COR-L47 (cell line): ENCODE measurements around the gene GUCY1A1.
A peak's percentile ranks its signal among the peaks of the same experiment; 100 is the strongest.

Experiments used
- DNase-seq: peaks from one replicate; lab custom pipeline; 2025; lab: John Stamatoyannopoulos, UW

The GUCY1A1 gene

DNA sequence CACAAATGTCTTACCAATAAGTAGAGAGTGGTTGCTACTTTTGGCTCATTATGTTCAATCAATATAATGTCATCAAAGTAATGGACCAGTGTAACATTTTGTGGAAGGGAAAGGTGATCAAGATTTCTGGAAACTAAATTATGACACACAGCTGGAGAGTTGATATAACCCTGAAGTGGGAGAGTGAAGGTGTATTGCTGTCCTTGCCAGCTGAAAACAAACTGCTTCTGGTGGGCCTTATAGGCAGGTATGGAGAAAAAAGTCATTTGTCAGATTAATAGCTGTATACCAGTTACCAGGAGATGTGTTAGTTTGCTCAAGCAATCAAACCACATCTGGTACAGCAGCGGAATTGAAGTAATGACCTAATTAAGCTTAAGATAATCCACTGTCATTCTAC, 74.9 kb downstream of the GUCY1A1 start:
- DNase-seq: no peak

DNA sequence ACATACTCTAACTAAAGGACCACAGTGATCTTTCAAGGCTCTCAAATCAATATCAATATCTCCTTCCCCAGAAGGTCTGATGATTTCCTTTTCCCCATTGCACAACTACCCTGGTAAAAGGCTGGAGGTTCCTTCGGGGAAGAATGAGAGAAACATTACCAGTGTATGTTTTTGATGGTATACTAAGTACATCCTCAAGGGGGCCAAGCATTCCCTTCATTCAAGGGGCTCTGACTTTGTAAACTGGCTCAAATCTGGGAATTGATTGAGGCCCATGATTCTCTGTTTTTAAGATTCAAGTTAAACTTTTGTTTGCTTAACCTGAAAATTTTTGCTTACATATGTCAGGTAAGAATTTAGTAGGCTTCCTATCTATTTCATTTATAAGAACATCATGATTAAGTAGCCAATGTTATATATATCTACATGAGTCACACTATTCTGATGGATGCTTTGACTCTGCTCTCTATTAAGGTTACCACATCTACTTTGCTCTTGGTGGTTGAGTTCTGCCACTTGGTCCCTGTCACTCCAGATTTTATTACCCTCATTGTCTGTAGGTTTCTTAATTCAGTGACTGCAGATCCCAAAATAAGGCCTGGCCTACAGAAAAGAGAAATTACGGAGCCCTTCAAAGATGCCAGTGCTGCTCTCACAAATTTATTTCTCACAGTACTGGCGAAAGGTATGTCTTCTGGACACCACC, 75.8 kb downstream of the GUCY1A1 start:
- no peak for DNase-seq

DNA sequence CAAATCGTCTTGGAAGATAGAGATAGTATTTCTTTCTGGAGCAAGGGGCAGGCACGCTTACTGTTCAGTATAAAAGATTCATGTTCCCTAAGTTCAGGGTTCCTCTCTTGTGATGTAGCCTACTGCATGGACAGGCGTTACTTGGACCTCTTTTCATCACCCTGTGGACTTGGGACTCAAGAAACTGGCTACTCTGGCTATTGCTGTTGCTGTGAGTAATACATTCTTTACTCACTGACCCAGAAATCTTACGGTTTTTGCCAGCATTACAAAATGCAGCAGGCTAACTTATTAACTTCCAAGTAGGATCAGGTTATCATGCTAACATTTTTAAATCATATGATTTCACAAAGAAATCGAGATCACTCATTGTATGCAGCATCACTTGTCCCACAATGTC, 79.3 kb downstream of the GUCY1A1 start:
- no peak for DNase-seq

DNA sequence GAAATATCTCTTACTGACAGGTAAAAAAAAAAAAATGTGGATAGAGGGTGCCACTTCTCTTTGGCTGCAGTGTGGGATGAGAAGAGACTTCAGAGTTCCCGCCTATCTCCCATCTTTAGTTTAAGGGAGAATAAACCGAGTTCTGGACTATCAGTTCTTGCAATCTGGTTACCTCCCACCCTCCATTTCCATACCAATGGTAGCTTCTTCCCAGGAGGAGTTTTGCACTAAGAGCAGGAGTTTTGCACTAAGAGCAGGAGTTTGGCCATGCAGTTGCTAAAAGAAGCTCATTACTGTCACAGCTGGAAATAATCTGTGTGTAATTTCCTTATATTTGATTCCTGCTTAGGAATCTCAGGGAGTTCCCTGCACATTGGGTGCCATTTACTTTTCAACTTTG, 81.4 kb downstream of the GUCY1A1 start:
- DNase-seq: no peak

DNA sequence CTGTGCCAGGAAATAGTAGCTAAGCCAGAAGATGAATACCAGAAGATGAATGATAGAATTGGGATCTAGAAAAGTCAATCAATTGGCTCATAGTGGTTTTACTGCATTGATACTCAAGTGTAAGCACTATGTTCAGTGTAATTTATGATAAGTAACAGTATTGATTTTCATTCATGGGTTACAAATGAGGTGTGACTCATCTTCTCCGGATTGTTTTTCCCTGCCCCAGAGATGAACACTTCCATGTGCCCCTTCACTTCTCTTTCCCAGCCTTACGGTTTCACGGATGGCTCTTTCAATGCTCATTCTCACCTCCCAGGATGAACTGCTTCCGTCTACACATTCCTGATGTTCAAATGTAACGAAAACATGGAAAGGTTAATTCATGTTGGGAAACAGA, 82.4 kb downstream of the GUCY1A1 start:
- DNase-seq: no peak

DNA sequence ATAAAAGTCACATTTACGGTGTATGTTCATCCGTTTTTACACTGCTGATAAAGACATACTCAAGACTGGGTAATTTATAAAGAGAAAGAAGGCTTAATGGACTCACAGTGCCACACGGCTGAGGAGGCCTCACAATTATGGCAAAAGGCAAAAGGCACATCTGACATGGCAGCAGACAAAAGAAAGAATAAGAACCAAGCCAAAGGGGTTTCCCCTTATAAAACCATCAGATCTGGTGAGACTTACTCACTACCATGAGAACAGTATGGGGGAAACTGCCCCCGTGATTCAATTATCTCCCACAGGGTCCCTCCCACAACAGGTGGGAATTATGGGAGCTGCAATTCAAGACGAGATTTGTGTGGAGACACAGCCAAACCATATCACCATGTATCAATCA, 84.9 kb downstream of the GUCY1A1 start:
- no peak for DNase-seq

DNA sequence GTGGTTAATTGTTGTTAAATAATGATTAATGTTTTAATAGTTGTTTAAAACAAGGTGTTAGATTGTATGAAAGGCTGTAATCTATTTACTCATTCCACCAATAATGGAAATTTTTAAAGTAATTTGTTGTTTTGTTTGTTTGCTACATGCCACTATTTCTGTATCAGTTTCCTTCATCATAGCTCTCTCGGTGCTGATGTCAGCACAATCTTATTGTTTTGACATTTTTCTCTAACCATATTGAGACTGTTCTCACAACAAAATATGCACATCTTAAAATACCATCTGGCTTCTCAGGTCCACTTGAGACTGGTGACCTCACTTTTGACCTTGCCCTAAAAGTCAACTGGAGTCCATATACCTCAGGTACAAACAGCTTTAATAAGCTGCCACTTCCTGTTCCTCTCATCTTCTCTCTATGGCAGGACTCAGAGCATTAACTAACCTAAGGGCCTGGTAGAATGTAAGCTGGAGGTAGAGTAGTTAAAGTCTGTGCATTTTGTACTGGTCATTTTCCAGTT, 91.2 kb downstream of the GUCY1A1 start:
- DNase-seq: no peak

DNA sequence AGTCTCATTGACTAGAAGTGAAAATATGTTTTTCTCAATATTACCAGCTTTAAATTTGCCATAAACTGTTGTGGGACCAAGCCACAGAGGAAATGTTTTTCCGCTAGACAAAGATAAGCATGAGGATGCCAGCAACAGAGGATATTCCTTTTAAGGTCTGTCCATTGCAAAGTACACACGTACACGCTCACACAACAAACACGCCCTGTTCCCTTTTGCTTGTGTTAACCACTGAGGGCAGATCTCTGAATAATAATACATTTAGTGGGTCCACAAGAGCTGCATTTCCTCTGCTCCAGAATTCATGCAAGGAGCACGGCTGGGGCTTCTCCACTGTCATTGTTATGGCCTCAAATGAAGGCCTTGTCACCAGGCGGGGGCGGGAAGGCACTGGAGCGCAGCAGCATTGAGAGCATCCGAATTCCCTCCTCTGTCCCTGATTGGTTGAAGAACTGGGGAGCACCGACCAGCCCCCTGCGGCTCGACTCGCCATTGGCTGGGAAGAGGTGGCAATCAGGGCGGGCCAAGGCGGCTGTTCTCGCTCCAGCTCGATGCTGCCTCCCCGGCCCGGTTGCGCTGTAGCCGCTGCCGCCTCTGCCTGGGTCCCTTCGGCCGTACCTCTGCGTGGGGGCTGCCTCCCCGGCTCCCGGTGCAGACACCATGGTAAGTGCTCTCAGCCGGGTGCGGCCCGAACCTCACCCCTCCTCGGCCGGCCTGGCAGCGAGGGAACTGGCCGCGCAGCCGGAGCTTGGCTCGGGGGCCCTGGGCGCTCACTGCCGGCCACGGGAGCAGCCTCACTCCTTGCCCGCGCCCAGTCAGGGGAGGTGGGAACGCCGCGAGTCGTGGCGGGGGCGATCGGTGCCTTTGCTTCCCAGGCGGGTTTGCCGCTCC, 92.1 kb downstream of the GUCY1A1 start, which contains the start of gene GUCY1B1:
GUCY1B1 (plus strand) TSS at position 541 of the 891 bp plus-strand sequence; CDS start at position 661, 120 bp downstream.
- DNase-seq: peak; percentile 77

DNA sequence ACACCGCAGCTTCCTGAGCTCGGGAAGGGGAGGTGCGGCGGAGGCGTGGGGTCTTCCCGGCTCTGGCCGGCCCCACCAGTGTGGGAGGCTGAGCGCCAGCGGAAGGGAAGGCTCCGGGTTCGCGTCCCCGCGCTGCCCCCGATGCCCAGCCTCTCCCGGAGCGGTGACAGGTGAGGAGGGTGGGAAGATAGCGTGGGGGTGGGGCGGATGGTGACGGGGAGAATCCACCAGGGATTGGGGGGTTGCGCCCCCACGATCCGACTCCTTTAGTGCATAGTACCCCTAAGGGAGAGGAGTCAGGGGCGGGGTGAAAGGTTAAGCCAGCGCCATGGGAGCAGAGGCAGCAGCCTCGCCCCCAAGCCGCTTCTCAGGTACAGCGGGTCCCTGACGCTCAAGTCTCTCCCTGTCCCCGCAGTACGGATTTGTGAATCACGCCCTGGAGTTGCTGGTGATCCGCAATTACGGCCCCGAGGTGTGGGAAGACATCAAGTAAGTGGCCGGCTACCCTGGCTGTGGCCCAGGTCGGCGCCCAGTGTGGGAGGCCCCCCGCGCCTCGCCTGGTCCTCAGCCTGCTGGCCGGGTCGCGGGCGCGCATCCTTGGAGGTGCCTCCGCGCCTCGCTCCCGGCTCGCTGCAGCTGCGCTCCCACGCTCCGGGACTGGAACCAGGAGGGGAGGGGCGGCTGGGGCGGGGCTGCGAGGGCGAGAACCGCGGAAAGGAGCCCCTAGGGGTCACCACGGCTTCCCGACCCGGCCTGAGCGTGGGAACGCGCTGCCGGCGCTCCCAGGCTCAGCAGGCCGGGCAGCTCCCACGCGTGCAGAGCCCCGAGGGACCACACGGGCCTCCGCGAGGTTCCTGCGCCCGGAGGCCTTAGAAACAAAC, 93.0 kb downstream of the GUCY1A1 start:
- DNase-seq: peak; percentile 39

DNA sequence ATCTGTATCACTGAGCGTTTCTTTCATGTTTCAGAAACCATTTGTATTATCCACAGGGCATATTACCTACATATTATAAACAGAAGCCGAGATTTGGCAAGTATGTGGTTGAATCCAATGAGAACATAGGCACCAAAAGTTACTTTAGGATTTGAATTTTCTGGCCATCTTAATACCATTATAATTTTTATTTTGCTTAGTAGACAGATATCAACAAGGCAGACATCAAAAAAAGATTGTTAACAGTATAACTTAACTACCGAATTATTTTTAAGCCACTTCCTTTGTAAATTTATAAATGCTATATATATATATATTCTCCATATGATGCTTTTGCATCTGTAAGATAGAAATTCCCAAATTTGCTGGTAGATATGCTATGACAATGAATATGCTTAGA, 94.4 kb downstream of the GUCY1A1 start:
- no peak for DNase-seq

DNA sequence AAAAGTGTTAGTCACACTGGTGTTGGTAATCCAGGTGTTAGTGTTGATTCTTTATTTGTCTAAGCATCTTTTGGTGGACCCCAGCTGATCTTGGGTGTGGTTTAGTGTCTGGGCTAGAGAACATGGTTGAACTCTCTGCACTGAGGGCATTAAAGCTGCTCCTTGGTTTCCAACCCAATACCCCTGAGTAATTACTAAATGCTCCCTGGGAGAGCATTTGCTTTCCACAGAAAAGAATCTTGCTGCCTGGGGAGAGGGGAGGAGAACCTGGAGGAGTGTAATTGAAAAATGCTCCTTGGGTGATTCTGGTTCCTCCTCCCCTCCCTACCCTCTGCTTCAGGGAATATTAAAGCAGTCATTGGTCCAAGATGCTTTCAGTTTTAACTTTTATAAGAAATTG, 95.3 kb downstream of the GUCY1A1 start:
- no peak for DNase-seq

DNA sequence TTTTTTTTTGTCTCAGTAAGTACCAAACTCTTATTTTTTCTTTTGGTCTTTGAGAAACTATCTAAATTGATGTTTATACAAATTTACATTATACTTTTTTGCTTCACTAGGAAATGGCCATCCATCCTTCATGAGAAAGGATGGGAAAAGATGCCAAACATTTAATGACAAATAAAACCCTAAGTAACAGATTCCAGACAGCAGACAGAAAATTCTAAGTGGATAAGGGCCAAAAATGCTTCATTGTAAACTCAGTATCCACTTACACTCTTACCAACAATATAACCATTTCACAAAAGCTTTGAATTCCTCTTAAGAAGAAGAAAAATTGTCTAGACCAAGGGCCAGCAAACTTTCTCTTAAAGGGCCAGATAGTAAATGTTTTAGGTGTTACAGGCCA, 95.7 kb downstream of the GUCY1A1 start:
- no peak for DNase-seq

DNA sequence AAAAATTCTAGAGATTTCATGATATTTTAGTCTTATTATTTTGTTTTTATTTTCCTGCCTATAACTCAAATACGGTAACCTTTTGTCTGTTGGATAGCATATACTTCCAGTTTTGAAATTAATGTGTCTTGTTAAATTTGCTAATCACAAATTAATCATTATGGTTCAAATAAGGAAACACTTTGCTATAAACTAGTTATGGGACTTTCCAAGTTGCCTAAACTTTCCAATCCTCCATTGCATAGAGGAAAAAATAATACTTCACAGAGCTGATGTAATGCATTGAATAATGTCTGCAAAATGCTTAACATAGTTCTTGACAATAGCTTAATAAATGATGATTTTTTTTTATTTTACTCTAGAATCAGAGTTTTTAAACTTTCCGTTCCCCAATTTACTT, 96.9 kb downstream of the GUCY1A1 start:
- DNase-seq: no peak

DNA sequence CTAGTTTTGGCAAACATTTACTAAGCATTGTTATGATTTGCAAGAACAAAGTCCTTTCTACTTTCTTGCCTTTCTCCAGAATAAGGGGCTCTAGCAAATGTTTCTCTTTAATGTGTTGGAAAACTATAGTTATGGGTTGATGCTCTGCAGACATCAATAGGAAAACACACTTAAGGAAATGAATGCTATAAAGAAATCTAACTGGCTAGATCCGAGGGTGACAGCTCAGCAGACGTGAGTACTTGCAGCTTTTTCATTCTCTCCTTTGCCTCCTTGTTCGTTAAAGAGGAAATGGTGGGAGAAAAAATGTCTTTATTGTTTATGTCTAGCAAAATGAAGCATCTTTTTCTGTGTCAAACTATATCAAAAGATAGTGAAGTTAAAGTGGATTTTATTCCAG, 98.5 kb downstream of the GUCY1A1 start:
- no peak for DNase-seq

DNA sequence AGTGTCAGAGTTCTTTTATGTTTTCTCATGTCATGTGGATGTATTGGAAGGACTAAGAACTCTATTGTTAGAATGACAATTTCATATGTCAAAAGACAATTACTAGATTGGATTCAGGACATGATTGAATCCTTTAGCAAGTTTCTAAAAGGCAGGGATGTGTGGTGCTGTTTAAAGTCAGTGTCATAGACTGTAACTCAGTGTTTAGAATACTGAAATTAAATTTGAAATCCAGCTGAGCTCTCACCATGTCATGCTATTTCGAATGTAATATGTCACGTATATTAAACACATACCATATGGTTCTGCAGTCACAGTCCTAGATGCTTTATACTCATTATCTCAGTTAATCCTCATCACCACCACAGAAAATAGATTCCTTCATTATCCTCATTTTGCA, 100.0 kb downstream of the GUCY1A1 start:
- no peak for DNase-seq

DNA sequence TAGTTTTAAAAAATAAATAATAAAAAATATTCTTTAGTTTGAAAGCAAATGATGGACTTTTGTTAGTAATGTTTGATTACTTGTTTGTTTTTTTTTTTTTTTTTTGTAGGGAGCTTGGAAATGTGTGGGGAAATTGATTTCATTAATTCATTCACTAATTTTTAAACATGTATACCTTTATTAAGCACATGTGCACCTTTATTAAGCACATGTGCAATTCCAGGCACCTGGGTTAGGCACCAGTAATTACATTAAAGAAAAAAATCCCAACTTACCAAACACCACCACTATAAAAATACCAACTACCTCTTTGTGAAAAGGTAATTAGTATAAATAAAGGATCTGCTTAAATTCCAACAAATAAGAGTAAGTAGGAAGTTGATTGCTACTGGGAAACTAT, 101.7 kb downstream of the GUCY1A1 start:
- no peak for DNase-seq

DNA sequence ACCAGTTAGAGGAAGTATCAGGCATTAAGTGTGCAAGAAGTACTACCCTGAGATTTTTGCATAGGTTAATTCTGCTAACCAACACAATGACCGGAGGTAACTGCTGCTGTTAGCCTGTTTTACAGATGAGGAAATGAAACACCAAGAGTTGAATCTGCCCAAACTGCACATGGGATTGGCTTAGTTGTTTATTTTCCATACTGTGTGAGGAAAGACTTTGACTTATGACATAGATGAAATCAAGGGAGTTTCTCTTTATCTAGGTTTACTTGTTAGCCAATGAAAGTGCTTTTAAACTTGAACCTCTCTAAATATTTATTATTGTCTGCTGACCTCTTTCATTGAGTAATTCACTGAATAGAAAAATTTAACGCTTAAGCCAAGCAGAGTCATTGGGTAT, 102.4 kb downstream of the GUCY1A1 start:
- no peak for DNase-seq

DNA sequence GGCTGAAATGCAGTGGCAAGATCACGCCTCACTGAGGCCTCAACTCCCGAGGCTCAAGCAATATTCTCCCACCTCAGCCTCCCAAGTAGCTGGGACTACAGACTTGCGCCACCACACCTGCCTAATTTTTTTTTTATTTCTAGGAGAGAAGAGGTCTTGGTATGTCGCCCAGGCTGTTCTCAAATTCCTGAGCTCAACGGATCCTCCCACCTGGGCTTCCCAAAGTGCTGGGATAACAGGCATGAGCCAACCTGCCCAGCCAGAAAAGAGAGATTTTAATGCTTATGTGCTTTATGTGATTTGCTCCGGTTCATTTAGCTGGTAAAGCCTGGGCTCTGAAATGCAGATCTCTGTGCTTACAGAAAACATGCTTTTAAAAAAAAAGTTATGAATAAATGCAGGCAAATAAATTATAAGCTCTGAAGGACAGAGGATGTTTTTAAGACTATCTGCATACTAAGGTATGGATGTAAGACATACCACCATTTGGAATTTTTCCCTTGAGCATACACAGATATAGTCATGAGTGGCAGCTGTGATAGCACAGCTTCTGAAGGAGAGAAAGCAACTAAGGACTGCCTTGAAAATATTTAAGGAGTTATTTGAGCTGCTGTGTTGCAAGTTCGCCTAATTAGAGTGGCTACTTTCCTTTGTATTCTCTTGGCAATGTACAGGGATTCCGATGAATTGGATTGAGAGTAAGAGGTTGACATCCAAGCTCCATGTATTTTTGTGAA, 106.0 kb downstream of the GUCY1A1 start:
- DNase-seq: no peak

DNA sequence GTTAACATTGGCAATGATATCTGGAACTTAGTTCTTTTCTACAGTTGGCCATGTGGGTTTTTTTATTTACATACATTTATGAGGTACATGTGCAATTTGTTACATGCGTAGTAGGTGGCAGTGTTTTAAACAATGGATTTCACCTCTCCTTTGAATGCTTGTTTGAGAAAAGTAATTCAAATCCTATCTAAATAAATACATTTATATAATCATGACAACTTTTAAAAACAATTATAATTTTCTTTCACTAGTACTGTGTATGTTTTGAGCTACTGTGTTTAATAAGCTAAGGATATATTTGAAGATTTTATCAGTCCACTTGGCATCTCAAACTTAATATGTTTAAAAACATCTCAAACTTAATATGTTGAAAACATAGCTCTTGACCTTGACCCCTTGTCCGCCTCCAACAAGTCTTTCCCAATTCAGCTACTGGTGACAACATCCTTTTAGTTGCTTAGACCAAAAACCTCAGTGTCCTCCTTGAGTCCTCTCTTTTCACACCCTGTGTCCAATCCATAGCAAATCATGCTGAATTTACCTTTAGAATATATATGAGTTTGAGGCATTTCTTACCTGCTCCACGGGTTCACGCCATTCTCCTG, 106.7 kb downstream of the GUCY1A1 start:
- DNase-seq: no peak

DNA sequence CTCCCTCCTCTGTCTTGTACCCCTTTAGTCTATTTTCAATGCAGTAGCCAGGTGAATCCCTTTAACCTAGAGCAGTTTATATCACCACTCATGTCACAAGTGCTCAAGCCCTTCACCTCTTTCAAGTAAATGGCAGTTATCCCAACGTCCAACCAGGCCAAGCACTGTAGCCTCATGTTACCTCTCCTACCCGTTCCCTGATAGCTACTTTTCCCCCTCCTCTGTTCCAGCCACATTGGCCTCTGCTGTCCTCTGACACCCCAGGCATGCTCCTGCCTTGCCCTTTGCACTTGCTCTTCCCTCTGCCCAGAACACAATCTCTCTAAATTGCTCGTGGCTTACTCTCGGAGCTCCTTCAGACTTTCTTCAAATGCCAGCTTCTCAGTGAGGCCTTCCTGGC, 107.4 kb downstream of the GUCY1A1 start:
- DNase-seq: no peak
